DOHH2 (cell line): ENCODE data around the gene UQCC5.

Experiments used
- H3F3A ChIP-seq: fragments of 200-600 bp; sonication (generic), shearing (Covaris generic); 2 replicates; pipeline ENCODE4 v1.6.0; 2016; ENCODE audit warnings: antibody characterized with exemption, mild to moderate bottlenecking; ENCODE audit not compliant: control insufficient read depth, insufficient read depth
- H3K27ac ChIP-seq: fragments of 200-600 bp; sonication (generic); 2 replicates; pipeline ENCODE4 v1.5.1; 2014; ENCODE audit warnings: low read depth, mild to moderate bottlenecking, low read length, moderate library complexity
- H3K27me3 ChIP-seq: fragments of 200-600 bp; sonication (generic); 2 replicates; pipeline ENCODE4 v1.6.1; 2014; ENCODE audit warnings: mild to moderate bottlenecking, low read length, mixed read lengths; ENCODE audit not compliant: control insufficient read depth
- H3K36me3 ChIP-seq: fragments of 200-600 bp; sonication (generic); 2 replicates; pipeline ENCODE4 v1.6.1; 2014; ENCODE audit warnings: mild to moderate bottlenecking, low read length, moderate library complexity, mixed read lengths; ENCODE audit not compliant: control insufficient read depth
- H3K4me1 ChIP-seq: fragments of 200-600 bp; sonication (generic); 2 replicates; pipeline ENCODE4 v1.6.1; 2014; ENCODE audit warnings: mild to moderate bottlenecking, low read length, mixed read lengths; ENCODE audit not compliant: control insufficient read depth
- H3K4me2 ChIP-seq: fragments of 200-600 bp; sonication (generic); 2 replicates; pipeline ENCODE4 v1.6.0; 2014; ENCODE audit warnings: mild to moderate bottlenecking, low read length, moderate library complexity
- H3K4me3 ChIP-seq: fragments of 200-600 bp; sonication (generic); 2 replicates; pipeline ENCODE4 v1.5.1; 2014; ENCODE audit warnings: mild to moderate bottlenecking, low read length, mixed read lengths
- H3K79me2 ChIP-seq: fragments of 200-600 bp; sonication (generic); 2 replicates; pipeline ENCODE4 v1.6.1; 2014; ENCODE audit warnings: mild to moderate bottlenecking, low read length, mixed read lengths; ENCODE audit not compliant: control insufficient read depth
- H3K9me2 ChIP-seq: fragments of 200-600 bp; sonication (generic); replicated peaks from 2 replicates; pipeline ENCODE4 v1.6.1; 2014; ENCODE audit warnings: mild to moderate bottlenecking, low read length, mixed read lengths; ENCODE audit not compliant: control insufficient read depth
- H3K9me3 ChIP-seq: fragments of 200-600 bp; sonication (generic); 2 replicates; pipeline ENCODE4 v1.6.1; 2014; ENCODE audit warnings: antibody characterized with exemption, low read length, mixed read lengths; ENCODE audit not compliant: control insufficient read depth, insufficient read depth
- H4K20me1 ChIP-seq: fragments of 200-600 bp; sonication (generic); 2 replicates; pipeline ENCODE4 v1.6.0; 2014; ENCODE audit warnings: low read depth, mild to moderate bottlenecking, antibody characterized with exemption, low read length, moderate library complexity; ENCODE audit not compliant: control insufficient read depth, insufficient read depth
- EZH2phosphoT487 ChIP-seq: fragments of 200-600 bp; sonication (generic); IDR thresholded peaks from 2 replicates; pipeline ENCODE4 v1.6.1; 2017; ENCODE audit warnings: borderline replicate concordance, mild to moderate bottlenecking, antibody characterized with exemption, low read length, moderate library complexity, mixed read lengths
- TF ChIP-seq, protein P1 (sequence below): fragments of 200-600 bp; sonication (generic); IDR thresholded peaks from one replicate; pipeline ENCODE4 v1.5.1; 2014; ENCODE audit warnings: antibody characterized with exemption, mild to moderate bottlenecking, low read depth, low read length; ENCODE audit not compliant: poor library complexity, severe bottlenecking

The UQCC5 gene, protein sequence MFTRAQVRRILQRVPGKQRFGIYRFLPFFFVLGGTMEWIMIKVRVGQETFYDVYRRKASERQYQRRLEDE

DNA sequence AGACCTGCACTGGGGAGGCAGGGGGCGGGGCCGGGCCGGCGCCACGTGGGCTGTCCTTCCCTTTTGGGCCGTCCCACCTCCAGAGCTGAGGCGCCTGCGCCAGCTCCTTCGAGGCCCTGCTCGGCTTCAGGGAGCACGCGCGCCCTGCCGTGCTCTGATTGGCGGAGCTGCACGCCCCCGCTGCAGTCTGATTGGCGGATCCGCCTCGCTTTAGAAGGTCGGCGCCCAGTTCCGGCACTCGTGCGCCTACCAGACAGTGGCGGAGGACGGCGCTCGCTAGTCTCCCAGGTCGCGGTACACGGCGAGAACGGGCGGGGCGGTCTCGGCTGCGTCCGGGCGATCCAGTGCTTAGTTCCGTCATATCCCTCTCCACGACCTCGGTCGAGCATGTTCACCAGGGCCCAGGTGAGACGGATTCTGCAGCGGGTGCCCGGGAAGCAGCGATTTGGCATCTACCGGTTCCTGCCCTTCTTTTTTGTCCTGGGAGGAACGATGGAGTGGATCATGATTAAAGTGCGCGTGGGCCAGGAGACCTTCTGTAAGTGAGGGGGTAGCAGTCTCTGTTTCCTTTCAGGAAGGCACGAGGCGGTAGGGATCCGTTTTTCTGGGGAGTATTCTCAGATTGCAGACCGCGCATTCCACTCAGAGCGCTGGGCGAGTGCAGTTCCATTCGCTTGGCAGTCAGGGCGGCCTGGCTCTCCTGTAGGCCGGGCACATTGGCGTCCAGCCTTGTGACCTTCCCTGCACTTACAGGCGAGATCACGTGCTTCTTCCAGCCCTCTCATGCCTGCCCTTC lies at the start of gene UQCC5:
Gene UQCC5, plus strand, starts transcription at position 237 of the 796 bp plus-strand sequence. Its CDS starts 151 bp downstream, at position 388.
- H3K4me3 ChIP-seq, result peak within 1 kb of the TSS; percentile 91
- H3K9me2 ChIP-seq, result no peaks in the 10 kb centered on the region
- TF ChIP-seq, protein P1, sequence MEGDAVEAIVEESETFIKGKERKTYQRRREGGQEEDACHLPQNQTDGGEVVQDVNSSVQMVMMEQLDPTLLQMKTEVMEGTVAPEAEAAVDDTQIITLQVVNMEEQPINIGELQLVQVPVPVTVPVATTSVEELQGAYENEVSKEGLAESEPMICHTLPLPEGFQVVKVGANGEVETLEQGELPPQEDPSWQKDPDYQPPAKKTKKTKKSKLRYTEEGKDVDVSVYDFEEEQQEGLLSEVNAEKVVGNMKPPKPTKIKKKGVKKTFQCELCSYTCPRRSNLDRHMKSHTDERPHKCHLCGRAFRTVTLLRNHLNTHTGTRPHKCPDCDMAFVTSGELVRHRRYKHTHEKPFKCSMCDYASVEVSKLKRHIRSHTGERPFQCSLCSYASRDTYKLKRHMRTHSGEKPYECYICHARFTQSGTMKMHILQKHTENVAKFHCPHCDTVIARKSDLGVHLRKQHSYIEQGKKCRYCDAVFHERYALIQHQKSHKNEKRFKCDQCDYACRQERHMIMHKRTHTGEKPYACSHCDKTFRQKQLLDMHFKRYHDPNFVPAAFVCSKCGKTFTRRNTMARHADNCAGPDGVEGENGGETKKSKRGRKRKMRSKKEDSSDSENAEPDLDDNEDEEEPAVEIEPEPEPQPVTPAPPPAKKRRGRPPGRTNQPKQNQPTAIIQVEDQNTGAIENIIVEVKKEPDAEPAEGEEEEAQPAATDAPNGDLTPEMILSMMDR, result no peak
- no peak for TF ChIP-seq EZH2phosphoT487
- peaks cover 68% of the 10 kb centered on the region for H3K79me2 ChIP-seq
- H3F3A ChIP-seq, result peaks cover 15% of the 10 kb centered on the region
- H3K36me3 ChIP-seq, result peaks cover 49% of the 10 kb centered on the region
- peaks cover 21% of the 10 kb centered on the region for H4K20me1 ChIP-seq
- no peaks in the 10 kb centered on the region for H3K9me3 ChIP-seq
- peak within 1 kb of the TSS; percentile 45 for H3K27ac ChIP-seq
- no peaks in the 10 kb centered on the region for H3K27me3 ChIP-seq
- peaks cover 52% of the 10 kb centered on the region for H3K4me1 ChIP-seq
- peak within 1 kb of the TSS; percentile 92 for H3K4me2 ChIP-seq

DNA sequence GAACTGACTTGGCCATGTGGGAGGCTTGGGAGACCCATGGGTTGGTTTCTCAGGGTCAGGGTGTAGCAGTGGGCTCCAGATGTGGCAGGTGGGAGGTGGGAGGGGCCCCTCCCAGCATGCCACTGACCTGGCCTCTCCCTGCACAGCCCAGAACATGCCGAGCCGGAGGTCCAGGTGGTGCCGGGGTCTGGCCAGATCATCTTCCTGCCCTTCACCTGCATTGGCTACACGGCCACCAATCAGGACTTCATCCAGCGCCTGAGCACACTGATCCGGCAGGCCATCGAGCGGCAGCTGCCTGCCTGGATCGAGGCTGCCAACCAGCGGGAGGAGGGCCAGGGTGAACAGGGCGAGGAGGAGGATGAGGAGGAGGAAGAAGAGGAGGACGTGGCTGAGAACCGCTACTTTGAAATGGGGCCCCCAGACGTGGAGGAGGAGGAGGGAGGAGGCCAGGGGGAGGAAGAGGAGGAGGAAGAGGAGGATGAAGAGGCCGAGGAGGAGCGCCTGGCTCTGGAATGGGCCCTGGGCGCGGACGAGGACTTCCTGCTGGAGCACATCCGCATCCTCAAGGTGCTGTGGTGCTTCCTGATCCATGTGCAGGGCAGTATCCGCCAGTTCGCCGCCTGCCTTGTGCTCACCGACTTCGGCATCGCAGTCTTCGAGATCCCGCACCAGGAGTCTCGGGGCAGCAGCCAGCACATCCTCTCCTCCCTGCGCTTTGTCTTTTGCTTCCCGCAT lies 49.2 kb upstream of the UQCC5 start:
- Histone ChIP-seq H3K4me3 (no peak overlapping the region), H4K20me1 (no peaks in the 10 kb centered on the region), H3K36me3 (peaks cover 61% of the 10 kb centered on the region), H3K27me3 (no peaks in the 10 kb centered on the region), H3K27ac (no peak overlapping the region), H3K79me2 (no peaks in the 10 kb centered on the region), H3F3A (no peaks in the 10 kb centered on the region), H3K9me2 (no peaks in the 10 kb centered on the region), H3K4me2 (no peak overlapping the region), H3K9me3 (no peaks in the 10 kb centered on the region), H3K4me1 (no peaks in the 10 kb centered on the region)
- no peak for TF ChIP-seq EZH2phosphoT487
- TF ChIP-seq, protein P1, result no peak

DNA sequence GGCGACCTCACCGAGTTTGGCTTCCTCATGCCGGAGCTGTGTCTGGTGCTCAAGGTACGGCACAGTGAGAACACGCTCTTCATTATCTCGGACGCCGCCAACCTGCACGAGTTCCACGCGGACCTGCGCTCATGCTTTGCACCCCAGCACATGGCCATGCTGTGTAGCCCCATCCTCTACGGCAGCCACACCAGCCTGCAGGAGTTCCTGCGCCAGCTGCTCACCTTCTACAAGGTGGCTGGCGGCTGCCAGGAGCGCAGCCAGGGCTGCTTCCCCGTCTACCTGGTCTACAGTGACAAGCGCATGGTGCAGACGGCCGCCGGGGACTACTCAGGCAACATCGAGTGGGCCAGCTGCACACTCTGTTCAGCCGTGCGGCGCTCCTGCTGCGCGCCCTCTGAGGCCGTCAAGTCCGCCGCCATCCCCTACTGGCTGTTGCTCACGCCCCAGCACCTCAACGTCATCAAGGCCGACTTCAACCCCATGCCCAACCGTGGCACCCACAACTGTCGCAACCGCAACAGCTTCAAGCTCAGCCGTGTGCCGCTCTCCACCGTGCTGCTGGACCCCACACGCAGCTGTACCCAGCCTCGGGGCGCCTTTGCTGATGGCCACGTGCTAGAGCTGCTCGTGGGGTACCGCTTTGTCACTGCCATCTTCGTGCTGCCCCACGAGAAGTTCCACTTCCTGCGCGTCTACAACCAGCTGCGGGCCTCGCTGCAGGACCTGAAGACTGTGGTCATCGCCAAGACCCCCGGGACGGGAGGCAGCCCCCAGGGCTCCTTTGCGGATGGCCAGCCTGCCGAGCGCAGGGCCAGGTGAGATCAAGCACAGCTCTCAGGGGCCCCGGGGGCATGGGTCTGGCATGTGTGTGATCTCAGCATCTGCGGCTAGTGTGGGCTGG lies 48.4 kb upstream of the UQCC5 start:
- peaks cover 64% of the 10 kb centered on the region for H3K36me3 ChIP-seq
- no peaks in the 10 kb centered on the region for H3K4me1 ChIP-seq
- no peak for TF ChIP-seq EZH2phosphoT487
- TF ChIP-seq, protein P1, result no peak
- H3F3A ChIP-seq, result no peaks in the 10 kb centered on the region
- no peak overlapping the region for H3K27ac ChIP-seq
- H3K27me3 ChIP-seq, result no peaks in the 10 kb centered on the region
- H3K4me3 ChIP-seq, result no peak overlapping the region
- no peaks in the 10 kb centered on the region for H4K20me1 ChIP-seq
- H3K9me3 ChIP-seq, result no peaks in the 10 kb centered on the region
- no peaks in the 10 kb centered on the region for H3K79me2 ChIP-seq
- no peak overlapping the region for H3K4me2 ChIP-seq
- no peaks in the 10 kb centered on the region for H3K9me2 ChIP-seq
